SK-N-SH (cell line): ENCODE data around the gene TUSC1. TPM values are rescaled to one million over a fixed set of nuclear protein-coding genes. Genes with fewer than 3 reads are reported as not detected.
A peak's percentile ranks its signal among the peaks of the same experiment; 100 is the strongest.

Experiments
- CTCF ChIA-PET: fragments of 300-600, 350-600 bp; formaldehyde crosslinking; extraction: SDS; loops from one replicate; lab custom pipeline; 2021; lab: Yijun Ruan, JAX
- POLR2A ChIA-PET: fragments of 350-600 bp; sonication (Branson Sonifier 250); formaldehyde crosslinking; extraction: SDS; loops from one replicate; lab custom pipeline; 2020; ENCODE audit warnings: antibody characterized with exemption, inconsistent platforms; lab: Yijun Ruan, JAX
- DNase-seq: peaks from one replicate; pipeline ENCODE4 v3.0.0; 2012
- H2AFZ ChIP-seq: fragments of 200-600 bp; sonication (generic); 2 replicates; pipeline ENCODE4 v1.8.1; 2016; ENCODE audit warnings: antibody characterized with exemption, mild to moderate bottlenecking, low read depth
- H3F3A ChIP-seq: fragments of 200-600 bp; sonication (generic); replicated peaks from 2 replicates; pipeline ENCODE3; 2016; ENCODE audit warnings: antibody characterized with exemption, mild to moderate bottlenecking; ENCODE audit not compliant: insufficient read depth
- H3K27ac ChIP-seq, 2 experiments: fragments of 200-500 bp in 1 of 2; fragments of 200-600 bp in 1 of 2; sonication (Bioruptor generic) in 1 of 2; sonication (generic), shearing (Covaris generic) in 1 of 2; 2 replicates each; pipeline versions ENCODE4 v1.5.1 to v1.6.1; 2014 to 2016; ENCODE audit warnings: low read depth in 2 of 2, inconsistent platforms in 1 of 2, low read length in 1 of 2, mild to moderate bottlenecking in 1 of 2, mixed read lengths in 1 of 2
- H3K27me3 ChIP-seq: fragments of 200-600 bp; sonication (generic), shearing (Covaris generic); 2 replicates; pipeline ENCODE4 v1.6.1; 2016; ENCODE audit warnings: mixed run types; ENCODE audit not compliant: insufficient read depth
- H3K36me3 ChIP-seq, 2 experiments: fragments of 200-500 bp in 1 of 2; fragments of 200-600 bp in 1 of 2; sonication (Bioruptor generic) in 1 of 2; sonication (generic) in 1 of 2; replicated peaks in 1 of 2; 2 replicates each; pipeline versions ENCODE3 to v1.5.1; 2014 to 2016; ENCODE audit warnings: low read length in 1 of 2, mild to moderate bottlenecking in 1 of 2; ENCODE audit not compliant: insufficient read depth in 2 of 2, control insufficient read depth in 1 of 2
- H3K4me1 ChIP-seq, 2 experiments: fragments of 200-500 bp in 1 of 2; fragments of 200-600 bp in 1 of 2; sonication (Bioruptor generic) in 1 of 2; sonication (generic), shearing (Covaris generic) in 1 of 2; 2 replicates each; pipeline versions ENCODE4 v1.5.1 to v1.6.1; 2014 to 2016; ENCODE audit warnings: low read depth in 1 of 2, low read length in 1 of 2, mixed run types in 1 of 2; ENCODE audit not compliant: insufficient read depth in 2 of 2, control insufficient read depth in 1 of 2
- H3K4me2 ChIP-seq: fragments of 200-600 bp; sonication (generic), shearing (Covaris generic); 2 replicates; pipeline ENCODE4 v1.6.1; 2017; ENCODE audit warnings: mixed run types
- H3K4me3 ChIP-seq, 2 experiments: fragments of 200-500 bp in 1 of 2; fragments of 200-600 bp in 1 of 2; sonication (Bioruptor generic) in 1 of 2; sonication (generic), shearing (Covaris generic) in 1 of 2; 2 replicates each; pipeline versions ENCODE4 v1.5.1 to v1.8.1; 2014 to 2016; ENCODE audit warnings: low read depth in 2 of 2, inconsistent platforms in 1 of 2, low read length in 1 of 2, mild to moderate bottlenecking in 1 of 2, mixed read lengths in 1 of 2, moderate library complexity in 1 of 2
- H3K79me2 ChIP-seq: fragments of 200-600 bp; sonication (generic); 2 replicates; pipeline ENCODE4 v1.8.1; 2017; ENCODE audit warnings: mild to moderate bottlenecking; ENCODE audit not compliant: insufficient read depth
- H3K9ac ChIP-seq: fragments of 200-600 bp; sonication (generic); 2 replicates; pipeline ENCODE4 v1.6.1; 2017; ENCODE audit warnings: mixed run types
- H3K9me2 ChIP-seq: fragments of 200-600 bp; sonication (generic); 2 replicates; pipeline ENCODE4 v1.6.1; 2017; ENCODE audit warnings: mixed run types
- H3K9me3 ChIP-seq: fragments of 200-600 bp; sonication (generic); 2 replicates; pipeline ENCODE4 v1.6.1; 2017; ENCODE audit warnings: mixed run types, mild to moderate bottlenecking, moderate library complexity
- H4K20me1 ChIP-seq: fragments of 200-600 bp; sonication (generic); 2 replicates; pipeline ENCODE4 v1.6.1; 2017; ENCODE audit warnings: mild to moderate bottlenecking, mixed run types; ENCODE audit not compliant: insufficient read depth
- CTCF ChIP-seq: fragments of 200-600 bp; sonication (generic); IDR thresholded peaks from 2 replicates; pipeline ENCODE4 v1.6.1; 2017; ENCODE audit warnings: antibody characterized with exemption, mild to moderate bottlenecking, moderate library complexity
- ELF1 ChIP-seq: IDR thresholded peaks from 2 replicates; pipeline ENCODE4 v1.4.0; 2012
- EP300 ChIP-seq, 2 experiments: IDR thresholded peaks; 2 replicates each; pipeline versions ENCODE4 v1.4.0 to v1.6.1; 2012; ENCODE audit warnings: borderline replicate concordance in 1 of 2, low read depth in 1 of 2, low read length in 1 of 2
- FOXM1 ChIP-seq: IDR thresholded peaks from 2 replicates; pipeline ENCODE4 v1.4.0; 2012; ENCODE audit warnings: low read depth, mild to moderate bottlenecking
- JUND ChIP-seq: IDR thresholded peaks from 2 replicates; pipeline ENCODE4 v1.4.0; 2012
- MEF2A ChIP-seq: IDR thresholded peaks from 2 replicates; pipeline ENCODE4 v1.4.0; 2012; ENCODE audit warnings: low read depth, borderline replicate concordance
- NFIC ChIP-seq: IDR thresholded peaks from 2 replicates; pipeline ENCODE4 v1.4.0; 2012; ENCODE audit warnings: borderline replicate concordance
- NRF1 ChIP-seq: IDR thresholded peaks from 2 replicates; pipeline ENCODE4 v1.6.1; 2012; ENCODE audit warnings: low read depth, mild to moderate bottlenecking, low read length
- POLR2AphosphoS5 ChIP-seq: IDR thresholded peaks from 2 replicates; pipeline ENCODE4 v1.6.1; 2012; ENCODE audit warnings: low read depth, low read length
- RAD21 ChIP-seq: IDR thresholded peaks from 2 replicates; pipeline ENCODE4 v1.6.1; 2012; ENCODE audit warnings: mild to moderate bottlenecking, low read length
- RCOR1 ChIP-seq: fragments of 150-350 bp; IDR thresholded peaks from 2 replicates; pipeline ENCODE4 v1.6.1; 2017; ENCODE audit warnings: antibody characterized with exemption, low read length
- REST ChIP-seq: IDR thresholded peaks from 2 replicates; pipeline ENCODE4 v1.6.1; 2012; ENCODE audit warnings: mild to moderate bottlenecking, low read depth, low read length, moderate library complexity
- RFX5 ChIP-seq: IDR thresholded peaks from 2 replicates; pipeline ENCODE4 v1.6.1; 2012; ENCODE audit warnings: mild to moderate bottlenecking, improper control_type of control experiment, low read length
- RXRA ChIP-seq: IDR thresholded peaks from 2 replicates; pipeline ENCODE4 v1.4.0; 2012; ENCODE audit warnings: low read depth, mild to moderate bottlenecking, borderline replicate concordance
- SIN3A ChIP-seq: IDR thresholded peaks from 2 replicates; pipeline ENCODE4 v1.6.1; 2012; ENCODE audit warnings: low read depth, mild to moderate bottlenecking, low read length, moderate library complexity, borderline replicate concordance
- TEAD4 ChIP-seq: IDR thresholded peaks from 2 replicates; pipeline ENCODE4 v1.4.0; 2012; ENCODE audit warnings: mild to moderate bottlenecking, borderline replicate concordance; ENCODE audit not compliant: insufficient read depth
- USF1 ChIP-seq: IDR thresholded peaks from 2 replicates; pipeline ENCODE4 v1.4.0; 2012; ENCODE audit warnings: low read depth, borderline replicate concordance
- WGBS: methylation state at CpG from one replicate; pipeline ENCODE4 v1.1.6; 2017; ENCODE audit warnings: low lambda C conversion rate; 5-methylcytosine and 5-hydroxymethylcytosine counted together
- polyA plus RNA-seq, 3 experiments: library from polyadenylated mRNA; depleted of rRNA; stranded (reverse); fragments of >200 nt; gene quantifications; 2 replicates each; pipeline ENCODE4 v1.2.3, GENCODE V29; 2012
- TF ChIP-seq, protein P1 (sequence below): fragments of 150-350 bp; IDR thresholded peaks from 2 replicates; pipeline ENCODE4 v1.6.1; 2016; ENCODE audit warnings: mild to moderate bottlenecking, low read depth, low read length
- TF ChIP-seq, protein P2 (sequence below): IDR thresholded peaks from 2 replicates; pipeline ENCODE4 v1.4.0; 2012; ENCODE audit warnings: low read depth, borderline replicate concordance
- TF ChIP-seq, protein P3 (sequence below): IDR thresholded peaks from 2 replicates; pipeline ENCODE4; 2012
- TF ChIP-seq, protein P4 (sequence below): IDR thresholded peaks from 2 replicates; pipeline ENCODE4 v1.4.0; 2012; ENCODE audit warnings: low read depth

The TUSC1 gene
- 8.8 and 9.1 TPM in 2 replicates for polyA plus RNA-seq (2012; rRNA removed)
- polyA plus RNA-seq (2012; cell fraction: cytosol; rRNA removed), result 7.6 and 8.6 TPM in 2 replicates
- 5.0 and 5.4 TPM in 2 replicates for polyA plus RNA-seq (2012; cell fraction: nucleus; rRNA removed)

- Histone ChIP-seq H3K36me3 (no peaks in the 10 kb centered on the region), H3K79me2 (0 out of 2 replicates have a peak, but pooled peaks cover 5% of the 10 kb centered on the region), H3K4me2 (peak within 1 kb of the TSS; percentile 92)
- peak; percentile 92 for DNase-seq
- WGBS, result no CpG with 5 or more reads among the region's 57 CpGs
- TF ChIP-seq POLR2AphosphoS5, result no peak; the same call in 1 of the 2 replicates
- peak; percentile 93 for TF ChIP-seq NFIC
- TF ChIP-seq, protein P1, sequence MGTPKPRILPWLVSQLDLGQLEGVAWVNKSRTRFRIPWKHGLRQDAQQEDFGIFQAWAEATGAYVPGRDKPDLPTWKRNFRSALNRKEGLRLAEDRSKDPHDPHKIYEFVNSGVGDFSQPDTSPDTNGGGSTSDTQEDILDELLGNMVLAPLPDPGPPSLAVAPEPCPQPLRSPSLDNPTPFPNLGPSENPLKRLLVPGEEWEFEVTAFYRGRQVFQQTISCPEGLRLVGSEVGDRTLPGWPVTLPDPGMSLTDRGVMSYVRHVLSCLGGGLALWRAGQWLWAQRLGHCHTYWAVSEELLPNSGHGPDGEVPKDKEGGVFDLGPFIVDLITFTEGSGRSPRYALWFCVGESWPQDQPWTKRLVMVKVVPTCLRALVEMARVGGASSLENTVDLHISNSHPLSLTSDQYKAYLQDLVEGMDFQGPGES, result no peak
- TF ChIP-seq, protein P2, sequence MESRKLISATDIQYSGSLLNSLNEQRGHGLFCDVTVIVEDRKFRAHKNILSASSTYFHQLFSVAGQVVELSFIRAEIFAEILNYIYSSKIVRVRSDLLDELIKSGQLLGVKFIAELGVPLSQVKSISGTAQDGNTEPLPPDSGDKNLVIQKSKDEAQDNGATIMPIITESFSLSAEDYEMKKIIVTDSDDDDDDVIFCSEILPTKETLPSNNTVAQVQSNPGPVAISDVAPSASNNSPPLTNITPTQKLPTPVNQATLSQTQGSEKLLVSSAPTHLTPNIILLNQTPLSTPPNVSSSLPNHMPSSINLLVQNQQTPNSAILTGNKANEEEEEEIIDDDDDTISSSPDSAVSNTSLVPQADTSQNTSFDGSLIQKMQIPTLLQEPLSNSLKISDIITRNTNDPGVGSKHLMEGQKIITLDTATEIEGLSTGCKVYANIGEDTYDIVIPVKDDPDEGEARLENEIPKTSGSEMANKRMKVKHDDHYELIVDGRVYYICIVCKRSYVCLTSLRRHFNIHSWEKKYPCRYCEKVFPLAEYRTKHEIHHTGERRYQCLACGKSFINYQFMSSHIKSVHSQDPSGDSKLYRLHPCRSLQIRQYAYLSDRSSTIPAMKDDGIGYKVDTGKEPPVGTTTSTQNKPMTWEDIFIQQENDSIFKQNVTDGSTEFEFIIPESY, result no peak
- no peak for TF ChIP-seq FOXM1
- no peak for TF ChIP-seq JUND
- TF ChIP-seq RFX5, result no peak
- TF ChIP-seq REST, result no peak
- TF ChIP-seq NRF1, result peak; percentile 72
- TF ChIP-seq TEAD4, result 0 out of 2 replicates have a peak, but pooled peaks have one; percentile 12
- TF ChIP-seq, protein P3, sequence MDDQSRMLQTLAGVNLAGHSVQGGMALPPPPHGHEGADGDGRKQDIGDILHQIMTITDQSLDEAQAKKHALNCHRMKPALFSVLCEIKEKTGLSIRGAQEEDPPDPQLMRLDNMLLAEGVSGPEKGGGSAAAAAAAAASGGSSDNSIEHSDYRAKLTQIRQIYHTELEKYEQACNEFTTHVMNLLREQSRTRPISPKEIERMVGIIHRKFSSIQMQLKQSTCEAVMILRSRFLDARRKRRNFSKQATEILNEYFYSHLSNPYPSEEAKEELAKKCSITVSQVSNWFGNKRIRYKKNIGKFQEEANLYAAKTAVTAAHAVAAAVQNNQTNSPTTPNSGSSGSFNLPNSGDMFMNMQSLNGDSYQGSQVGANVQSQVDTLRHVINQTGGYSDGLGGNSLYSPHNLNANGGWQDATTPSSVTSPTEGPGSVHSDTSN, result no peak
- TF ChIP-seq SIN3A, result 0 out of 2 replicates have a peak, but pooled peaks have one; percentile 21
- no peak for TF ChIP-seq USF1
- 0 out of 2 replicates have a peak, but pooled peaks have one; percentile 34 for TF ChIP-seq RXRA
- no peak for TF ChIP-seq RAD21
- TF ChIP-seq, protein P4, sequence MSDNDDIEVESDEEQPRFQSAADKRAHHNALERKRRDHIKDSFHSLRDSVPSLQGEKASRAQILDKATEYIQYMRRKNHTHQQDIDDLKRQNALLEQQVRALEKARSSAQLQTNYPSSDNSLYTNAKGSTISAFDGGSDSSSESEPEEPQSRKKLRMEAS, result peak; percentile 82
- TF ChIP-seq MEF2A, result no peak
- no peak for TF ChIP-seq ELF1
- peak in 1 of 2 experiments; percentile 19; a peak in 1 of 4 replicates for TF ChIP-seq EP300 (IDR thresholded peaks at IDR 0.05; ENCODE audit: borderline replicate concordance in 1 of 2, low read depth in 1 of 2, low read length in 1 of 2)
- TF ChIP-seq CTCF, result no peak
- no peak for TF ChIP-seq RCOR1
- TF ChIP-seq, all 33 proteins: peak for 7
- POLR2A ChIA-PET, result no interaction called here
- Histone ChIP-seq H3K27me3 (no peaks in the 10 kb centered on the region), H3K4me3 (peak within 1 kb of the TSS; percentile 68 to 71), H3K9ac (peak within 1 kb of the TSS; percentile 95), H3K9me3 (no peaks in the 10 kb centered on the region), H3K9me2 (no peaks in the 10 kb centered on the region), H4K20me1 (no peaks in the 10 kb centered on the region), H3F3A (peaks cover 23% of the 10 kb centered on the region), H2AFZ (peak within 1 kb of the TSS; percentile 77), H3K4me1 (peaks cover 5% of the 10 kb centered on the region in 2 experiments; a peak in 3 of 4 replicates), H3K27ac (peak within 1 kb of the TSS; percentile 85 to 89)
- CTCF ChIA-PET, result interaction anchor here (1.0 to 2.0 kb wide), 3 partner anchors 14 to 38 kb away, joined by 3 to 5 read pairs (median 3); no protein-coding TSS in a partner anchor
Observed at GRCh38 chr9:25678147-25678666, at the start of gene TUSC1. Gene TUSC1 (minus strand): TSS chr9:25678444. CDS start chr9:25678312, 132 bp downstream.
